GM12878 (cell line): ENCODE data around the gene IGHMBP2.
A peak's percentile ranks its signal among the peaks of the same experiment; 100 is the strongest.

Source experiments
- BHLHE40 ChIP-seq, 2 experiments: fragments of 450-650 bp in 1 of 2; IDR thresholded peaks; 2 replicates each; pipeline ENCODE4 v1.6.1; 2011 to 2017; ENCODE audit warnings: low read depth in 2 of 2, borderline replicate concordance in 1 of 2, improper control_type of control experiment in 1 of 2, low read length in 1 of 2, mild to moderate bottlenecking in 1 of 2
- CTCF ChIP-seq, 3 experiments: IDR thresholded peaks in 2 of 3; conservative IDR thresholded peaks in 1 of 3; 2 replicates each; pipeline ENCODE4 v1.5.1; 2011; ENCODE audit warnings: low read depth in 3 of 3, low read length in 3 of 3, mild to moderate bottlenecking in 3 of 3, control low read depth in 2 of 3, moderate library complexity in 2 of 3, inconsistent platforms in 1 of 3, mixed read lengths in 1 of 3; ENCODE audit not compliant: control insufficient read depth in 2 of 3, insufficient read depth in 1 of 3; ENCODE audit errors: extremely low read depth in 1 of 3
- EGR1 ChIP-seq, 2 experiments: IDR thresholded peaks; 1 replicate in 1 of 2; 2 replicates in 1 of 2; pipeline ENCODE4 v1.6.1; 2011 to 2012; ENCODE audit warnings: low read depth in 2 of 2, low read length in 2 of 2, borderline replicate concordance in 1 of 2, mild to moderate bottlenecking in 1 of 2, moderate library complexity in 1 of 2
- ESRRA ChIP-seq: IDR thresholded peaks from 2 replicates; pipeline ENCODE4 v1.6.1; 2012; ENCODE audit warnings: mild to moderate bottlenecking, low read length, improper control_type of control experiment
- REST ChIP-seq: IDR thresholded peaks from 2 replicates; pipeline ENCODE4 v1.6.1; 2012; ENCODE audit warnings: mild to moderate bottlenecking, low read depth, low read length
- SIN3A ChIP-seq: IDR thresholded peaks from 2 replicates; pipeline ENCODE4 v1.6.1; 2012; ENCODE audit warnings: low read depth, low read length, improper control_type of control experiment
- SUZ12 ChIP-seq: fragments of 200-600 bp; sonication (generic); IDR thresholded peaks from one replicate; pipeline ENCODE4 v1.6.1; 2018; ENCODE audit warnings: antibody characterized with exemption, mild to moderate bottlenecking; ENCODE audit not compliant: unreplicated experiment

- TF ChIP-seq EGR1 (IDR thresholded peaks at IDR 0.05; ENCODE audit: borderline replicate concordance in 1 of 2, low read depth in 2 of 2, low read length in 2 of 2) (no peak), REST (no peak), CTCF (IDR thresholded peaks at IDR 0.05 in 2 of 3, conservative IDR thresholded peaks at IDR 0.05 in 1 of 3; ENCODE audit: control insufficient read depth in 2 of 3, extremely low read depth in 1 of 3, insufficient read depth in 1 of 3, low read depth in 3 of 3, low read length in 3 of 3) (peak; percentile 17 to 39 (median 22); a peak in 2 of 6 replicates), SUZ12 (no peak), ESRRA (no peak), SIN3A (no peak), BHLHE40 (IDR thresholded peaks at IDR 0.05; ENCODE audit: borderline replicate concordance in 1 of 2, low read depth in 2 of 2, low read length in 1 of 2) (no peak)
Measured at GRCh38 chr11:68950270-68950669, 46.6 kb downstream of the IGHMBP2 start.
